GM19035 (cell line): ENCODE data around the gene ZER1.
A peak's percentile ranks its signal among the peaks of the same experiment; 100 is the strongest.
"Not testable (repeated sequence)": the region's sequence is repeated elsewhere in the genome, so short reads cannot be mapped to it uniquely, and the experiment has no call there.

ENCODE experiments used
- ATAC-seq: cut with Tn5 transposase; IDR thresholded peaks from one replicate; pipeline ENCODE4 v1.9.1; 2021; ENCODE audit not compliant: unreplicated experiment

ZER1 gene

GRCh38 chr9:128718047-128718446, 53.7 kb downstream of the ZER1 start:
- ATAC-seq, result no peak

- no peak for ATAC-seq
Measured at GRCh38 chr9:128716581-128717254, 55.0 kb downstream of the ZER1 start.

- ATAC-seq, result no peak
Measured at GRCh38 chr9:128715436-128715750, 56.3 kb downstream of the ZER1 start.

- no peak for ATAC-seq
Measured at GRCh38 chr9:128714586-128715435, 56.9 kb downstream of the ZER1 start.

- no peak for ATAC-seq
Measured at GRCh38 chr9:128713941-128714573, 57.7 kb downstream of the ZER1 start.

GRCh38 chr9:128713411-128713780, 58.3 kb downstream of the ZER1 start:
- ATAC-seq, result no peak

GRCh38 chr9:128712451-128713410, 59.0 kb downstream of the ZER1 start:
- ATAC-seq, result no peak

- ATAC-seq, result no peak
Measured at GRCh38 chr9:128707446-128707845, 64.3 kb downstream of the ZER1 start.

- ATAC-seq, result no peak
Measured at GRCh38 chr9:128706671-128707381, 64.9 kb downstream of the ZER1 start.

- ATAC-seq, result no peak
Measured at GRCh38 chr9:128706045-128706444, 65.7 kb downstream of the ZER1 start.

GRCh38 chr9:128705051-128705965, 66.4 kb downstream of the ZER1 start:
- no peak for ATAC-seq

- ATAC-seq, result no peak
Measured at GRCh38 chr9:128704356-128704670, 67.4 kb downstream of the ZER1 start.

- no peak for ATAC-seq
Measured at GRCh38 chr9:128703616-128704355, 67.9 kb downstream of the ZER1 start.

- peak; percentile 39 for ATAC-seq
Measured at GRCh38 chr9:128702949-128703615, 68.6 kb downstream of the ZER1 start.

- ATAC-seq, result peak; percentile 78
Measured at GRCh38 chr9:128702445-128702948, 69.2 kb downstream of the ZER1 start, which contains the start of gene PKN3. Gene PKN3 (plus strand): TSS chr9:128702503. CDS start chr9:128702916, 413 bp downstream.

GRCh38 chr9:128701227-128701854, 70.4 kb downstream of the ZER1 start:
- ATAC-seq, result no peak

- ATAC-seq, result not testable (repeated sequence)
Measured at GRCh38 chr9:128699096-128699795, 72.5 kb downstream of the ZER1 start.
